ENCODE data around the gene SNRPE.

SNRPE gene

DNA sequence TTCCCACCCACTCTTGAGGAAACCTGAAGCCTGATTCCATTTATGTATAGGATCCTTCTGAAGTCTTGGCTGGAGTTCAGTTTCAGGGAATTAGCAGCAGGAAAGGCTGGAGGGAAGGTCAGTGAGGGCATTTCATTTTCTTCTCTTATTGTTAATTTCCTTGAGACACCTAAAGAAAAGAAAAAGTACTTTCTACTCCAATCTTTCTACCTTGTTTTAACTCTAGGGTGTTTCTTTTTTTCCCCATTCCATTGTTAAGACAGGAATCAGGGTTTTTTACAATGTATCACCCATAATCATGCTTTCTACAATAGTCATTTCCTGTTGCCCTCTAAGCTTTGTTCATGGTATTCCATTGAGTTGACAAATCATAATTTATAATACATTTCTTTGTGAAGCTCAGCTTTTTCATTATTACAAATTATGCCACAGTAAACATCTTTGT lies 27.4 kb downstream of the SNRPE start:
- TF ChIP-seq, protein P1, sequence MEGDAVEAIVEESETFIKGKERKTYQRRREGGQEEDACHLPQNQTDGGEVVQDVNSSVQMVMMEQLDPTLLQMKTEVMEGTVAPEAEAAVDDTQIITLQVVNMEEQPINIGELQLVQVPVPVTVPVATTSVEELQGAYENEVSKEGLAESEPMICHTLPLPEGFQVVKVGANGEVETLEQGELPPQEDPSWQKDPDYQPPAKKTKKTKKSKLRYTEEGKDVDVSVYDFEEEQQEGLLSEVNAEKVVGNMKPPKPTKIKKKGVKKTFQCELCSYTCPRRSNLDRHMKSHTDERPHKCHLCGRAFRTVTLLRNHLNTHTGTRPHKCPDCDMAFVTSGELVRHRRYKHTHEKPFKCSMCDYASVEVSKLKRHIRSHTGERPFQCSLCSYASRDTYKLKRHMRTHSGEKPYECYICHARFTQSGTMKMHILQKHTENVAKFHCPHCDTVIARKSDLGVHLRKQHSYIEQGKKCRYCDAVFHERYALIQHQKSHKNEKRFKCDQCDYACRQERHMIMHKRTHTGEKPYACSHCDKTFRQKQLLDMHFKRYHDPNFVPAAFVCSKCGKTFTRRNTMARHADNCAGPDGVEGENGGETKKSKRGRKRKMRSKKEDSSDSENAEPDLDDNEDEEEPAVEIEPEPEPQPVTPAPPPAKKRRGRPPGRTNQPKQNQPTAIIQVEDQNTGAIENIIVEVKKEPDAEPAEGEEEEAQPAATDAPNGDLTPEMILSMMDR (conservative IDR thresholded peaks at IDR 0.05), result no peak
- TF ChIP-seq ZFX (IDR thresholded peaks at IDR 0.05), result no peak
- no peak overlapping the region for H3K27ac ChIP-seq

DNA sequence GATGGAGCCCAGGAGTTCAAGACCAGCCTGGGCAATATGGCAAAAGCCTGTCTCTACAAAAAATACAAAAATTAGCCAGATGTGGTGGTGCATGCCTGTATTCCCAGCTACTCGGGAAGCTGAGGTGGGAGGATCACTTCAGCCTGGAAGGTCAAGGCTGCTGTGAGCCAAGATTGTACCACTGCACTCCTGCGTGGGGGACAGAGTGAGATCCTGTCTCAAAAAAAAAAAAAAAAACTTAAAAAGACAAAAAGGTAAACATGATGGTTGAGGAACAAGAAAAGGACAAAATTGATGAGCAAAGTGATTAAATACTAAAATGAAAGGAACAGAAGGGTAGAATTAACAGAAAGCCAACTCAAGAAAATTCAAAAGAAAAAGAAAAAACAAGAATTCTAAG lies 30.6 kb downstream of the SNRPE start:
- H3K27ac ChIP-seq, result no peak overlapping the region
- no peak for TF ChIP-seq ZFX (IDR thresholded peaks at IDR 0.05)
- TF ChIP-seq, protein P1 (conservative IDR thresholded peaks at IDR 0.05), result no peak

DNA sequence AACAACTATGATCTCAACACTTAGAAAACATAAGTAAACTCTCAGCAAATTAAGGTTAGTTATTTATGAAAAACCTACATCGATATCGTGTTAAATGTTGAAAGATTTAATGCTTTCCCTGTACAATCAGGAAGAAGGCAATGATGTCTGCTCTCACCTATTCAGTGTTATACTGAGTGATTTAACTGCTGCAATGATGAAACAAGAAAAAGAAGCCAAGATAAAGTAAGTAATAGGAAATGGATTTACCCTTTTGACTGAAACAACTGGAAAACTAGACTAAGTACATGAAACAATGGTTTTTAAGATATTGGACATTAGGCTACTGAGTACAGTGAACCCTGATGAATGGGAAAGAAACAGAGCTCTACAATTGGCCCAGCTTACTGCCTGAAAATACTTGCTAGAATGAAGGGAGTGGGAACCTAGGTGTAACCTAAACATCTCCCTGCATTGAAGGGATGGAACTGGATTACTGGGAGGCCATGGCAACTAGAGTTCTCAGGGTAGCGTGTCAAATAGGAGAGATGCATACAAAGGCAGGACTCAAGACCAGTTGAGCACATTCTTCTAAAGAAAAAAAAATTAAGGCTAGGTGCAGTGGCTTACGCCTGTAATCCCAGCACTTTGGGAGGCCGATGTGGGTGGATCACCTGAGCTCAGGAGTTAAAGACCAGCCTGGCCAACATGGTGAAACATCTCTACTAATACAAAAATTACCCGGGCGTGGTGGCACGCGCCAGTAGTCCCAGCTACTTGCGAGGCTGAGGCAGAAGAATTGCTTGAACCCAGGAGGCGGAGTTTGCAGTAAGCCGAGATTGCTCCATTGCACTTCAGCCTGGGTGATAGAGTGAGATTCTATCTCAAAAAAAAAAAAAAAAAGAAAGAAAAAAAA lies 37.3 kb downstream of the SNRPE start:
- H3K27ac ChIP-seq, result no peak overlapping the region
- no peak for TF ChIP-seq ZFX (IDR thresholded peaks at IDR 0.05)
- TF ChIP-seq, protein P1 (conservative IDR thresholded peaks at IDR 0.05), result no peak

DNA sequence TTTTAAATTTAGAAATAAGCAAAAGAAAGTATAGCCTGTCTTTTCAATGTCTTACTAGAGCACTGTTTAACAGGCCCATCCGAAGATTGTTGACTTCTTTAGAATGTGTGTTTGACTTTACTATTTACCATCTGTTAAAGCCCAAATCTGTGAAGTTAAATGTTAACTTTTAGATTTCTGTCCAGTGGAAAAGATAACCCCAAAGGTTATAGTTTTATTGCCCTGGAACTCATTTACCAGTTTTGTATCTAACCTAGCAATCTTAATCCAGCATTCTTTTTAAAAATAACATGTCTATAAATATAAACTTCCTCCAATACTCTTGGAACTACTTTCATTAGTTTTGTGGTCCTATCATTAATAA lies 37.9 kb downstream of the SNRPE start:
- H3K27ac ChIP-seq, result no peak overlapping the region

DNA sequence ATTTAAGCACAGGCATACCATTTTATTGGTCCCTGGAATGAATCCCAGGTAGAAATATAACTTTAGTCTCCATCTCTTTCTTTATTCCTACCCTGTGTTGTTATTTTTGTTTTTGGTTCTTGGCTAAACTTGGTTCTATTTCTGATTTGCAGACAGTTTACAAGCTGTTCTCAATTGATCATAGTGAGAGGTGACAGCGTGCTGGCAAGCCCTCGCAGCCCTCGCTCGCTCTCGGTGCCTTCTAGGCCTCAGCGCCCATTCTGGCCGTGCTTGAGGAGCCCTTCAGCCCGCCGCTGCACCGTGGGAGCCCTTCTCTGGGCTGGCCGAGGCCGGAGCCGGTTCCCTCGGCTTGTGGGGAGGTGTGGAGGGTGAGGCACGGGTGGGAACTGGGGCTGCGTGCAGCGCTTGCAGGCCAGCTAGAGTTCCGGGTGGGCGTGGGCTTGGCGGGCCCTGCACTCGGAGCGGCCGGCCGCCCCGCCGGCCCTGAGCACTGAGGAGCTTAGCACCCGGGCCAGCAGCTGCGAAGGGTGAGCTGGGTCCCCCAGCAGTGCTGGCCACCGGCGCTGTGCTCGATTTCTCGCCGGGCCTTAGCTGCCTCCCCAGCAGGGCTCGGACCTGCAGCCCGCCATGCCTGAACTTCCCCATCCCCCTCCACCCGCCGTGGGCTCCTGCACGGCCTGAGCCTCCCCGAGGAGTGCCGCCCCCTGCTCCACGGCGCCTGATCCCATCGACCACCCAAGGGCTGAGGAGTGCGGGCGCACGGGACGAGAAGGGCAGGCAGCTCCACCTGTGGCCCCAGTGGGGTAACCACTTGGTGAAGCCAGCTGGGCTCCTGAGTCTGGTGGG lies 38.7 kb downstream of the SNRPE start:
- H3K27ac ChIP-seq, result no peak overlapping the region
- TF ChIP-seq, protein P1 (conservative IDR thresholded peaks at IDR 0.05), result no peak
- TF ChIP-seq ZFX (IDR thresholded peaks at IDR 0.05), result no peak

More for the DNA sequence above, 37.9 kb downstream of the SNRPE start:
- TF ChIP-seq, protein P1 (conservative IDR thresholded peaks at IDR 0.05), result no peak
- no peak for TF ChIP-seq ZFX (IDR thresholded peaks at IDR 0.05)

DNA sequence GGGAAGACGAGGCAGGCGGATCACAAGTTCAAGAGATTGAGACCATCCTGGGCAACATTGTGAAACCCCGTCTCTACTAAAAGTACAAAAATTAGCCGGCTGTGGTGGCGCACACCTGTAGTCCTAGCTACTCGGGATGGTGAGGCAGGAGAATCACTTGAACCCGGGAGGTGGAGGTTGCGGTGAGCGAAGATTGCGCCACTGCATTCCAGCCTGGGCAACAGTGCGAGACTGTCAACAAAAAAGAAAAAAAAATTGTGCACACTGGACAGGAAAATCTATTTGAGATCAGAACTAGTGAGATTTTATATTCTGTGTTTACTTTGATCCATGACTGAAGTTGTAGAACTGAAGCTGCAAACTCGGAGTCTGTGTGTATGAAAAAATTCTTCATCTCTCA lies 40.2 kb downstream of the SNRPE start:
- H3K27ac ChIP-seq, result no peak overlapping the region
- TF ChIP-seq ZFX (IDR thresholded peaks at IDR 0.05), result no peak
- TF ChIP-seq, protein P1 (conservative IDR thresholded peaks at IDR 0.05), result no peak

DNA sequence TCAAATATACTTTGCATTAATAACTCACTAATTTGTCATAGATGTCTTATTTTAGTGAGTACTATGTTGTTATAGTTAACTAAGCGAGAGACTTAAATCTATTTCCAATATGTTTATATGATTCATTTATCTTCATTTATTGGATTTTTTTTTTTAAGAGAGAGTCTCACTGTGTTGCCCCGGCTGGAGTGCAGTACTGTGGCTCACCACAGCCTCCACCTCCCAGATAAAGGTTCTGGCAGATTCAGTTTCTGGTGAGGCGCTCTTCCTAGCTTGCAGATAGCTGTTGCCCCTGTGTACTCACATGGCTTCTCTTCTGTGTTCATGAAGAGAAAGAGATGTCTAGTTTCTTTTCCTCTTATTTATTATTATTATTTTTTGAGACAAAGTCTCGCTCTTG lies 43.9 kb downstream of the SNRPE start:
- no peak overlapping the region for H3K27ac ChIP-seq
- TF ChIP-seq, protein P1 (conservative IDR thresholded peaks at IDR 0.05), result no peak
- no peak for TF ChIP-seq ZFX (IDR thresholded peaks at IDR 0.05)
